Fibroblast of skin of left biceps (primary cell): ENCODE results near the gene CYP26B1.

ENCODE experiments used
- DNase-seq, 2 experiments: peaks; one replicate each; pipeline ENCODE4 v3.0.0-alpha.2; 2013; ENCODE audit warnings: low read depth in 2 of 2

Gene CYP26B1

GRCh38 chr2:72082021-72082601 lies 65.6 kb downstream of the CYP26B1 start:
- DNase-seq = peak; percentile 19 to 29

- peak; percentile 5 to 12 for DNase-seq
Observed at GRCh38 chr2:72081451-72081850, 66.2 kb downstream of the CYP26B1 start.

- no peak for DNase-seq
Observed at GRCh38 chr2:72080286-72081145, 67.1 kb downstream of the CYP26B1 start.
